Effector memory CD4-positive, alpha-beta T cell (primary cell): Measurements from ENCODE around the gene PTPRF.
A peak's percentile ranks its signal among the peaks of the same experiment; 100 is the strongest.

Source experiments
- DNase-seq, 3 donors: peaks; one replicate each; pipeline ENCODE4 v3.0.0-alpha.2; 2020
- H3K27ac ChIP-seq: 2 replicates; pipeline ENCODE4 v1.7.0; 2013; ENCODE audit warnings: mild to moderate bottlenecking, low read length, moderate library complexity; ENCODE audit not compliant: insufficient read depth, poor library complexity, severe bottlenecking
- H3K27me3 ChIP-seq: replicated peaks from 2 replicates; pipeline ENCODE4 v1.7.0; 2013; ENCODE audit warnings: mild to moderate bottlenecking, low read length; ENCODE audit not compliant: insufficient read depth, control insufficient read depth, poor library complexity, severe bottlenecking
- H3K36me3 ChIP-seq: 2 replicates; pipeline ENCODE4 v1.7.0; 2013; ENCODE audit warnings: mild to moderate bottlenecking, low read length, moderate library complexity; ENCODE audit not compliant: control insufficient read depth, insufficient read depth
- H3K4me1 ChIP-seq: 2 replicates; pipeline ENCODE4 v1.7.0; 2013; ENCODE audit warnings: low read length, mild to moderate bottlenecking; ENCODE audit not compliant: control insufficient read depth, insufficient read depth, poor library complexity, severe bottlenecking
- H3K4me3 ChIP-seq: 2 replicates; pipeline ENCODE4 v1.7.0; 2013; ENCODE audit warnings: low read length, low read depth, mild to moderate bottlenecking; ENCODE audit not compliant: insufficient read depth, poor library complexity, severe bottlenecking
- H3K9me3 ChIP-seq: 2 replicates; pipeline ENCODE4 v1.7.0; 2013; ENCODE audit warnings: mild to moderate bottlenecking, low read length, moderate library complexity; ENCODE audit not compliant: control insufficient read depth

The PTPRF gene

GRCh38 chr1:43524804-43525203 is 5.9 kb upstream of the PTPRF start:
- H3K4me3 ChIP-seq, result no peak overlapping the region
- H3K9me3 ChIP-seq, result no peaks in the 10 kb centered on the region
- peaks cover 4% of the 10 kb centered on the region for H3K4me1 ChIP-seq
- no peaks in the 10 kb centered on the region for H3K36me3 ChIP-seq
- peaks cover 11% of the 10 kb centered on the region for H3K27me3 ChIP-seq
- no peak for DNase-seq
- no peak overlapping the region for H3K27ac ChIP-seq

- Histone ChIP-seq H3K27me3 (peaks cover 18% of the 10 kb centered on the region), H3K4me1 (peaks cover 8% of the 10 kb centered on the region), H3K4me3 (no peak overlapping the region), H3K9me3 (no peaks in the 10 kb centered on the region), H3K36me3 (no peaks in the 10 kb centered on the region), H3K27ac (no peak overlapping the region)
- DNase-seq, result no peak
These were observed 4.7 kb upstream of the PTPRF start for GRCh38 chr1:43526002-43526401.

- Histone ChIP-seq H3K27me3 (peaks cover 26% of the 10 kb centered on the region), H3K4me3 (no peak overlapping the region), H3K9me3 (no peaks in the 10 kb centered on the region), H3K4me1 (peaks cover 11% of the 10 kb centered on the region), H3K27ac (no peak overlapping the region), H3K36me3 (no peaks in the 10 kb centered on the region)
- no peak for DNase-seq
These were observed 3.4 kb upstream of the PTPRF start for GRCh38 chr1:43527111-43527878.

GRCh38 chr1:43529206-43529731 is 1.4 kb upstream of the PTPRF start:
- no peak overlapping the region for H3K4me3 ChIP-seq
- no peaks in the 10 kb centered on the region for H3K36me3 ChIP-seq
- no peaks in the 10 kb centered on the region for H3K9me3 ChIP-seq
- DNase-seq, result peak; percentile 48 to 68 (median 53)
- peaks cover 26% of the 10 kb centered on the region for H3K27me3 ChIP-seq
- no peak overlapping the region for H3K27ac ChIP-seq
- peaks cover 11% of the 10 kb centered on the region for H3K4me1 ChIP-seq

- Histone ChIP-seq H3K4me3 (peak overlapping the region; percentile 33), H3K36me3 (no peaks in the 10 kb centered on the region), H3K27me3 (peaks cover 26% of the 10 kb centered on the region), H3K9me3 (no peaks in the 10 kb centered on the region), H3K27ac (no peak overlapping the region), H3K4me1 (peaks cover 11% of the 10 kb centered on the region)
- DNase-seq, result no peak
These were observed 623 bp downstream of the PTPRF start for GRCh38 chr1:43531107-43531905.

- Histone ChIP-seq H3K27ac (no peak overlapping the region), H3K9me3 (no peaks in the 10 kb centered on the region), H3K4me3 (peak overlapping the region; percentile 33), H3K27me3 (peaks cover 26% of the 10 kb centered on the region), H3K36me3 (no peaks in the 10 kb centered on the region), H3K4me1 (peaks cover 11% of the 10 kb centered on the region)
- DNase-seq, result no peak
These were observed 1.4 kb downstream of the PTPRF start for GRCh38 chr1:43531906-43532584.

GRCh38 chr1:43532716-43533115 is 2.0 kb downstream of the PTPRF start:
- H3K27ac ChIP-seq, result no peak overlapping the region
- H3K4me1 ChIP-seq, result peaks cover 11% of the 10 kb centered on the region
- peaks cover 26% of the 10 kb centered on the region for H3K27me3 ChIP-seq
- no peaks in the 10 kb centered on the region for H3K9me3 ChIP-seq
- H3K36me3 ChIP-seq, result no peaks in the 10 kb centered on the region
- H3K4me3 ChIP-seq, result no peak overlapping the region
- no peak for DNase-seq

- Histone ChIP-seq H3K27me3 (peaks cover 26% of the 10 kb centered on the region), H3K36me3 (no peaks in the 10 kb centered on the region), H3K27ac (no peak overlapping the region), H3K4me3 (no peak overlapping the region), H3K9me3 (no peaks in the 10 kb centered on the region), H3K4me1 (peaks cover 11% of the 10 kb centered on the region)
- no peak for DNase-seq
These were observed 2.9 kb downstream of the PTPRF start for GRCh38 chr1:43533584-43533983.

- Histone ChIP-seq H3K36me3 (no peaks in the 10 kb centered on the region), H3K27ac (no peak overlapping the region), H3K4me3 (no peak overlapping the region), H3K4me1 (peaks cover 11% of the 10 kb centered on the region), H3K27me3 (peaks cover 20% of the 10 kb centered on the region), H3K9me3 (no peaks in the 10 kb centered on the region)
- DNase-seq, result no peak
These were observed 3.6 kb downstream of the PTPRF start for GRCh38 chr1:43534256-43534655.
